LoVo (cell line): Measurements from ENCODE around the gene TAGLN.
"Not testable (repeated sequence)": the region's sequence is repeated elsewhere in the genome, so short reads cannot be mapped to it uniquely, and the experiment has no call there.

Source experiments
- DNase-seq: peaks from one replicate; pipeline ENCODE4 v3.0.0-alpha.2; 2016; ENCODE audit warnings: low spot score

TAGLN gene

GRCh38 chr11:117180661-117181585 is 18.2 kb upstream of the TAGLN start:
- DNase-seq: no peak

DNA sequence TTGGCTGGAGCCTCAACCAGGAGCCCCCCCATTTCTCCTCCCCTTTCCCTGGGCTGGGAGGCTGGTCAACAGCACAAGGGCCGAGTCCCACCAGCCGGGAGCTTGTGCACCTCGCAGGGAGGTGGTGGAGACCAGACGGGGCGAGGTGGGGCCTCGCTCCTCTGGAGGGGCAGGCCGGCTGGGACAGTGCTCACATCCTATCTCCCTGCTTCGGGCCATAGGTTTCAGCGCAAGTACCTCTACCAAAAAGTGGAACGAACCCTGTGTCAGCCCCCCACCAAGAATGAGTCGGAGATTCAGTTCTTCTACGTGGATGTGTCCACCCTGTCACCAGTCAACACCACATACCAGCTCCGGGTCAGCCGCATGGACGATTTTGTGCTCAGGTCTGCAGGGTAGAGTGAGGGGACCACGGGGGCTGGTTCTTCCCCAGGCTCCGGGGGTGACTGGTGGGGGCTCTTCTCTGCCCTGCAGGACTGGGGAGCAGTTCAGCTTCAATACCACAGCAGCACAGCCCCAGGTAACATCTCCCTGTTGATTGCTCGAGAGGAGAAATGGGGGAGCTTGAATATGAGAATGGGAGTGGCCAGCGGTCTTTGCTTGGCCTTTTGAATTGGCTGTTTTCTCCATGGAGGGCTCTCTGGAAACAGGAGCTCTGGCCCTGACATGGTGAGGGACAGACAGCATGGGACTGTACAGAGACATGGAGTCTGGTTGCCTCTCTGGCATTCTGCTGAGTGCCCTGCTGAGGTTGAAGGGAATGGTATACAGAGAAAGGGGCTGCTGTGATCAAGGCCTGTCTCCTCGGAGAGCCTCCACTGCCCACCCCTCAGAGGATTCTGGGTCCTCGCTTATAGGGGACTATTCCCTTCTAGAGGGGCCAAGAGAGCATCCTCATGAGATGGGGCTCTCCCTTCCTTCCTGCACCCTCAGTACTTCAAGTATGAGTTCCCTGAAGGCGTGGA is 17.3 kb upstream of the TAGLN start:
- no peak for DNase-seq

- DNase-seq: no peak
Observed at GRCh38 chr11:117182551-117182935, 16.6 kb upstream of the TAGLN start.

GRCh38 chr11:117183178-117183577 is 16.0 kb upstream of the TAGLN start:
- DNase-seq: not testable (repeated sequence)

- no peak for DNase-seq
Observed at GRCh38 chr11:117183724-117184349, 15.3 kb upstream of the TAGLN start.

- DNase-seq: no peak
Observed at GRCh38 chr11:117185736-117186430, 13.3 kb upstream of the TAGLN start.

- no peak for DNase-seq
Observed at GRCh38 chr11:117186431-117186761, 12.8 kb upstream of the TAGLN start.

- no peak for DNase-seq
Observed at GRCh38 chr11:117187007-117187406, 12.2 kb upstream of the TAGLN start.

DNA sequence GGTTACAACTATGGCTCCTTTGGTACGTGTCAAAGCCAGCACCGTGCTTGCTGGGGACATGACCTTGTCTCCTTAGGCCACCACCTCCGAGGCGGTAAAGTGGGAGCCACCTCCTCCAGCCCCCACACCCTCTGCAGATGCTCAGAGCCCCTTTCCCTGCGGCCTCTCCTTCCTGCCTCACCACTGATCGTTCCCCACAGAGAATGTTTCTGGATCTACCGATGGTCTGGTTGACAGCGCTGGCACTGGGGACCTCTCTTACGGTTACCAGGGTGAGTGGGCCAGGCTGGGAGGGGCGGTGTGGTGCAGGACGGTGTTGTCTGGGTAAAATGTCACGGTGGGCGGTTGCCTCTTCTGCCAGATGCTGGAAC is 11.8 kb upstream of the TAGLN start:
- no peak for DNase-seq

DNA sequence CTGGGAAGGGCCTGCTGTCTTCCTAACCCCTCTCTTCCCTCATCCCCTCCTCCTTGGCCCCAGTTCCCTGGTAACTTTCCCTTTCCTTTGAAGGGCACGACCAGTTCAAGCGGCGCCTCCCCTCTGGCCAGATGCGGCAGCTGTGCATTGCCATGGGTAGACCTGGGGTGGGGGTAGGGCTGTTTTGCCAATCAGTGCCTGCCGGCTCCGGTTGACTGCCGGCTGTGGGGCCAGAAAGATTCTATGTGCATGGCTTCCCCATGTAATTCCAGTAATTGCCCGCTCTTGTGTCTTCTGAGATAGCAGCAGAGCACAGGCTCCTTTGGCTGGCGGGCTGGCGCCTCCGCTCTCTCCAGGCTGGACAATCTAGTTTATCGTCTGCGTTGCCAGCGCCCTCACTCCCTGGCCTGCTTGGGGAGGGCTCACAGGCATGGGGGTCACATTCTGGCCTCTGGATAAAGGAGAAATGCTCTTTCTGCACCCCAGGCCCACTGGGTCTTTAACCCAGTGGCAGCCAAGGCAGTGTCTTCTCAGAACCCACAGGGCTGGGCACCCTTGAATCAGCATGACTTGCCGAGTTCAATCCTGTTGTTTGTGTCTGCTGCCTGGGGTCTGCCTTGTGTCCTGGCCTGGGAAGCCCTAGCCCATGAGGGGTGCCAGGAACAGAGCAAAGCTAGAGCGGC is 11.2 kb upstream of the TAGLN start:
- DNase-seq: no peak

GRCh38 chr11:117188620-117189081 is 10.5 kb upstream of the TAGLN start:
- DNase-seq: no peak

DNA sequence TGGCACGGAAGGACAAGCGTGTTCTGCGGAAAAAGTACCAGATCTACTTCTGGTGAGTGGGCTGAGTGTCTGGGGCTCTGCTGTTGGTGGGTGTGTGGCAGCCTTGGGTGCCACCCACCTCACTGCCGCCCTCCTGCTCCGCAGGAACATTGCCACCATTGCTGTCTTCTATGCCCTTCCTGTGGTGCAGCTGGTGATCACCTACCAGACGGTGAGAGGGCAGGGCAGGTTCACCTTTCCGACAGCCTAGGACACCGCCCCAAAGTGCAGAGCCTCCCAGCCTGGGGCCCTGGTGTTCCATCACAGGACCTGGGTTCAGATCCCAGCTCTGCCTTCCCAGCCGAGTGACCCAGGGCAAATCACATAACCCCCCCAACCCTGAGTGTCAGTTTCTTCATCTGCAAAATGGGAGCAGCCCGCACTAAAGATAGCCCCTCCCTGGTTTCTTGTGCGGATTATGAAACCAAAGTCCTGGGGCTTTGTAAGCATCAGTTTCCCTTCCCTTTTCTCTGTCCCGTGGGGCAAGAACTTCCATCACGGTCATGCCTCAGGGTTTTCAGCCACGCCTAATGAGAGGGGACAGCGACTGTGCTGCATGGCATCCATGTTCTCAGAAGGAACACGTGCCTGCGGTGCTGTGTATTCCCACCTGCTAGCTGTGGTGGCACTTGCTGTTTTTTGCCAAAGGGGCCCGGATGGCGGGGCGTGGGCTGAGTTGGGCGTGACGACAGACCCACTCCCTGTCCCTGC is 9.8 kb upstream of the TAGLN start:
- DNase-seq: no peak

GRCh38 chr11:117189941-117190544 is 9.1 kb upstream of the TAGLN start:
- no peak for DNase-seq

DNA sequence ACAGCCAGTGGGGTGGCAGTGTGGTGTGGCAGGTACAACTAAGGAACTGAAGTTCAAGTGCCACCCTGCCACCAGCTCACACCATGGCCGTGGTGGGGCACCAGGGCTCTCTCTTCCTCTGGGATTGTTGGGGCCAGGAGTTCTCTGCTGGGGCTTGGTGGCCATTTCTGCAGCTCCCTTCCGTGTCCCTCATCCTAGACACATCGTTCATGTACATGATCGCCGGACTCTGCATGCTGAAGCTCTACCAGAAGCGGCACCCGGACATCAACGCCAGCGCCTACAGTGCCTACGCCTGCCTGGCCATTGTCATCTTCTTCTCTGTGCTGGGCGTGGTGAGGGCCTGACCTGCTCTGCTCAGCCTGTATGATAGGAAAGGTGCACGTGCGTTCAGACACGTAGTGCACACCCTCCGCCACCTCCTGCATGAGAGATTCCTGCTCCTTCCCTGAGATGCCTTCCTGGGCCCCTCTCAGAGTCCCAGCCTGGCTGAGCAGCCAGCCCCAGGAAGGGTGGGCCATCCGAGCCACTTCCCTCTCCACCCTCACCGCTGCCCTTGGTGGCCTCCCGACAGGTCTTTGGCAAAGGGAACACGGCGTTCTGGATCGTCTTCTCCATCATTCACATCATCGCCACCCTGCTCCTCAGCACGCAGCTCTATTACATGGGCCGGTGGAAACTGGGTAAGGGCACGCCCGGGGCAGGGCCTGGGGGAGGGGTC is 7.3 kb upstream of the TAGLN start:
- DNase-seq: no peak

DNA sequence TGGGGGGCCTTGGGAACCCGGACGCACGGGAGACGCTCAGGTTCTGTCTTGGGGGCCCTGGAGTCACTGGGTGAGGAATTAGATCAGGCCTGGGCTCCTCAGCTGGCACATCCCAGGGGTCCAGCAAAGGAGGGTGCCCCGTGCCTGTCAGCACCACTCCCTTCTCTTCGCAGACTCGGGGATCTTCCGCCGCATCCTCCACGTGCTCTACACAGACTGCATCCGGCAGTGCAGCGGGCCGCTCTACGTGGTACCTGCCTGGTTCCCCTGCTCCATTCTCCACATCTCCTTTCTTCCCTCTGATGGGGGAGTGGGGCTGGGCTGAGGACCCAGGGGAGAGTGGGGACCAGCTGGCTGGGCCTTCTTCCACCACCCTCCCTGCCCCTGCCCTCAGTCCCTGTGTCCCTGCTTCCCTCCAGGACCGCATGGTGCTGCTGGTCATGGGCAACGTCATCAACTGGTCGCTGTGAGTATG is 6.7 kb upstream of the TAGLN start:
- no peak for DNase-seq

DNA sequence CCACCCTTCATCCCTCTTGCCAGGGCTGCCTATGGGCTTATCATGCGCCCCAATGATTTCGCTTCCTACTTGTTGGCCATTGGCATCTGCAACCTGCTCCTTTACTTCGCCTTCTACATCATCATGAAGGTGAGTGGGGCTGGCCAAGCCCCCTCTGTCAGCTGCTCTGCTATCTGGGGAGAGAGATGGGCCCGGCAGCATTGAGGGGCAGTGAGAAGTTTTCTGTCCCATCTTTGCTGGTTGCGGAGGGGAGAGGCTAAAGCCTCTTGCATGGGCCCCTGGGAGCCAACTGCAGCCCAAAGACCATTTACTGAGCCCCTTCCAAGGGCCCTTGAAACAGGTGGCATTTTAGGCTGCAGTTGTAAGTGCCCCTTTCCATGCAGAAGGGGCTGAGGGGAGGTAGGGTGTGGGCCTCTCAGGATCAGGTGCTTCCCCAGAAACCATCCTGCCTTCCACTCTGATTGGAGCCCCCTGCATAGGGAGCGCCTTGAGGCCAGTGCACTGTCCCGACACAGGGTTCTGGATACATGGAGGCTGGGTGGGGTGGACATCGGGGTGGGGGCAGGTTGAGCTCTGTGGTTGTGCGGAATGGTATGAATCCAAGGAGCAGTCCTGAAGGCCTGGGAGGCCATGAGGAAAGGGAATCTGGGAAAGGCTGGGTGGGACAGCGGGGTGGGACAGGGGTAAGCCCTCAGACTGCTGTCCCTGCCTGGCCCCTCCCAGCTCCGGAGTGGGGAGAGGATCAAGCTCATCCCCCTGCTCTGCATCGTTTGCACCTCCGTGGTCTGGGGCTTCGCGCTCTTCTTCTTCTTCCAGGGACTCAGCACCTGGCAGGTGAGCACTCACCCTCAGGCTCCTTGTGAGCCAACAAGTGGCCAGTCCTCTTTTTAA is 5.8 kb upstream of the TAGLN start:
- DNase-seq: no peak

GRCh38 chr11:117194267-117194666 is 4.9 kb upstream of the TAGLN start:
- DNase-seq: no peak

DNA sequence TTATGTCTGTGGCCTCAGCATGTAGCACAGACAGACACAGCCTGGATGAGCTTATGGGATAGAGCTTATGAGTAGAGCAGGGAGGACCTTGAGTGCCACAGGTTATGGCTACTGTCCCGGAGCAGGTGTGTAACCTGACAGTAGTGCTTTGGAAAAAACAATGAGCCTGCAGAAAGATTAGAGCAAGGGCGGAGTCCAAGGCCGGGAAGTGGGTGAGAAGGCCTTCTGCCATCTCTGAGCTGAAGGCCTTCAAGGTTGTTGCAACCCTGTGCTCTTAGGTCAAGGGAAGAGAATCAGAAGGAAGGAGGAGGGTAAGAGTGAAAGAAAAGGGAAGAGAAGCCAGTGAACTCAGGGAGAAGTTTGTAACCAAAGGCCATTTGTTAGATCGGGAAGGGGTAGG is 3.9 kb upstream of the TAGLN start:
- DNase-seq: no peak
